HG02973 (cell line): ENCODE results near the gene NAA10.

Experiments used
- ATAC-seq: cut with Tn5 transposase; IDR thresholded peaks from one replicate; pipeline ENCODE4 v1.9.1; 2021; ENCODE audit warnings: moderate library complexity; ENCODE audit not compliant: unreplicated experiment

Gene NAA10

DNA sequence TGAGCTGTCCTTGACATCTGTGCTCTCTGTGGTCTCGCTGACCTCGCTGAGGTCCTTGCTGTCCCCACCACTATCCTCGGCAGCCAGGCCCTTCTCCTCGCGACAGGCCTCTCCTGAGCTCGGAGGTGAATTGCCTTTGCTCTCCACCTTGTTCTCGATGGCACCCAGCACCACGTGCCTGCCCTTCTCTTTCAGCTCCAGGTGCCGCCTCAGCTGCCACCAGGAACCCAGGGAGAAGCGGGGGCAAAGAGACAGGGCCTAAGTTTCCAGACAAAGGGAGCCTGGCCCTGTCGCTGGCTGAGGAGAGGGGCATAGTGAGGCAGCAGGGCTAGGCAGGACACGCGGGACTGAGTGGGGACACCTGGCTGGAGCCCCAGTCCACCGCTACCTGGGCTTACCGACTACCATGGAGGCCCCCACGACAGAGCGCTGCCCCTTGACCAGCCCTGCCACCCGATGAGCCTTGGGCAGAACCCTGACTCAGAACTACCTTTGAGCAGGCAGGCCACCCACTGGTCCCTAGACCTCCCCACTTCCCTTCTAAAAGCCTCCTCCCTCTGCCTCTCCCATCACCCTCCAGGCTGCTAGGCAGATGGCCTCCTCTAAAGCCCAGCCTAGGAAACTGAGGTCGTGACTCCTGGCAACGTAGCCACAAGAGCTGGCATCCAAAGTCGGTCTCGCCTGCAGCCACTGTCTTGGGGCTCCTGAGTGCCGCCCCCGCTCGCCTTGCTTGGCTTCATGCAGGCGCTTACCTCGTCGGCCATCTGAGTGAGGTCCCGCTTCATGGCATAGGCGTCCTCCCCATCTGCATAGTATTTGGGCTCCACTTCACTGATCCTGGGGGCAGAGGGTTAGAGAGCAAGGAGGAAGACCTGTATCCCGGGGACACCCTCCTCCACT lies 4.6 kb downstream of the NAA10 start:
- ATAC-seq: no peak

DNA sequence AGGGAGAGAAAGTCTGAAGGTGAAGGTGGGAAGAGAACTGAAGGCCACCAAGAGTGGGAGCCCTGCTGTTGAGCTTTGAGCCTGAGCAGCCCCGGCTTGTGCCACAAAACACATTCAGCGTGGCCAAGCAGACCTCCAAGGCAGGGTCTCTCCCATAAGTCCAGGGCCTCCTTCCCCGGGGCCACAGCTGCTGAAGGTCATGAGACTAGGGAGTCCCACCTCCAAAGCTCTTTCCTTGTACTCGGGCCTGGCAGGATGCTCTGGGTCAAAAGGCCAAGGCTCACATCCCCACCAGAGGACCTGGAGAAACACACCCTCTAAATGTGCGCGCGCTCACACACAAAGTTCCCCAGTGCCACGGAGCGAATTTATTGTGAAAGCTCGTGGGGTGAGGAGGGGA lies 5.3 kb downstream of the NAA10 start:
- no peak for ATAC-seq

GRCh38 chrX:153928846-153929245 lies 6.0 kb downstream of the NAA10 start:
- no peak for ATAC-seq

DNA sequence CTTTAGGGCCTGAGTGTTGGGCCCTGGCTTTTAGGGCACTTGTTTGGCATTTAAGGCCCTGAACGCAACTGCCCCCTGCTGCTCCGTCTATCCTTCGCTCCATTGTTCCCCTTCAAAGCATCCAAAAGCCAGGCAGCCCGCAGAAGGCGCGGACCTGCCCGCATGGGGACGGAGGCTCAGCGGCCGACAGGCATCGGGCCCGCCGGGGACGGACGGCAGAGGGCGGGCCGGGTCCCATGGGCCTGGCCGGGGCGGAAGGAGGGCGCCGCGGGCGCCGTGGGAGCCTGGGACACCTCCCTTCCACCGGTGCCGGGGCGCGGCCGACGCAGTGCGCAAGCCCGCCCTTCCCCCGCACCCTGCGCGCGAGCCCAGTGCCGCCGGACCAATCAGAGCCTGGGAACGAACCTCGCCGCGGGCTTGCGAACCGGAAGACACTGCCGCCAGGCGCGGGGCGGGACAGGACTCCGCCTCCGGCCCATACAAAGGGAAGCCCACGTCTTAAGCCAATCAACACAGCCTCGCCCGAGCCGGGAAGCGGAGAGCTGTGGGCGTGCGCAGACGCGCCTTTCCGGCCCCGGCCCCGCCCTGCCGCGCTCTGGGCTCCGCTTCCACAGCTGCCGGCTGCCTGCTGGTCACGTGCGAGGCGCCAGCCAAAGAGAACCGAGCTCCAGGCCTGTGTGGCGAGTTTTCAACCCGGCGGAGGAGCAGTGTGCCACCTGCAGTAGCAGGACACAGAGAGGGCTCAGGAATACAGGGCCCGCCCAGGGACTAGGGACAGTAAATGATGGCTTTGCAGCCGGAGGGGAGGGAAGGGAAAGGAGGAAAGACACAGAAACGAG lies 6.7 kb downstream of the NAA10 start:
- ATAC-seq: peak; percentile 60

GRCh38 chrX:153927672-153927921 lies 7.2 kb downstream of the NAA10 start:
- no peak for ATAC-seq

DNA sequence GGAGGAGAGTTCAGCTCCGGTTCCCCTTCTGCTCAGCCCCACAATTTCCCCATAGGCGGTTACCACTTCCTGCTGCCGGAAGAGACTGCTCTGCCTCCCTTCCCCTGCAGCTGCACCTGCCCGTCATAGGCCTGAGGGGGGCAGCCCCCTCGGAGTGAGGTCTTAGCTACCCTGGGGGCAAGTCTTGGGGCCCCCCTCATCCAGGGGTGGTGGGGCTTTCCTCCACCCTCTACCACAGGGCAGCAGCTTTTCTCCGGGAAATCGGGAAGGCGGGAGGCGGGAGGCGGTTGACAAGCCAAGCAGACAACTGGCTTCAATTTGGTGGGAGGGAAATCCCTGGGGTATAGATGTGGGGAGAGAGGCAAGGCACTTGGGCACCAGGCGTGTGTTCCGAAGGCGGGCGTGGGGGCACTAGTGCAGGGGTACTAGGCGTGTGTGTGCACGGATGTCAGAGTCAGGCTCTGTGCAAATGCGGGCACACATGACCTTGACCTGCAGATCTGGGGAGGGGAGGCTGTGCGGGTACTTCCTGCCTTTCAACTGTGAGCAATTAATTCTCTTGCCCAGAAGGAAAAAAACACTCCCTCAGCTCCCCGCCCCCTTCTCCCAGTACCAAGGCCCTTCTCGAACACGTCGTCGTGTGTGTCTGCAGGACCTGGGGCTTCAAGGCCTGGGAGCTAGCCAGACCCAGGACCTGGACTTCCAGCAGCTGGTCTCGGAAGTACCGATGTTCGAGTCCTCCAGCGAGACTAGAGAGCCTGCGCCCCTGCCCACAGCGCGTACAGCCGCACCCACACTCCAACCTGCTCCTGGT lies 7.8 kb downstream of the NAA10 start:
- ATAC-seq: peak; percentile 37

DNA sequence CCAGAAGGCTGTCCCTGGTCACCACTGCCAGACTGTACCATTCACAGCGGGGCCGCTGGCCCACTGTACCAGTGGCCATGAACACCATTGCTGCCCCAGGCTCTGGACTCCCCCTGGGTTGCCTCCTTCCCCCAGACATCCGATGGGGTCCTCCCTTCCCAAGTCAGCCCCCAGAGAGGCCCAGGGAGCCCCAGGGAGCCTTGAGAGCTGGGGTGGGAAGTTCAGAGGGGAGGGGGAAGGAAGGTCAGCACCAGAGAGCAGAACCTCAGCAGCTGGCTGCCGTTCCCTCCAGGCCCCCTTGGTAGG lies 8.3 kb downstream of the NAA10 start:
- ATAC-seq: no peak

GRCh38 chrX:153925739-153926551 lies 8.9 kb downstream of the NAA10 start, which contains the start of gene ARHGAP4:
ARHGAP4 (minus strand) TSS chrX:153926264; CDS start chrX:153926202, 62 bp downstream.
- ATAC-seq: no peak

GRCh38 chrX:153925387-153925738 lies 9.5 kb downstream of the NAA10 start:
- no peak for ATAC-seq

DNA sequence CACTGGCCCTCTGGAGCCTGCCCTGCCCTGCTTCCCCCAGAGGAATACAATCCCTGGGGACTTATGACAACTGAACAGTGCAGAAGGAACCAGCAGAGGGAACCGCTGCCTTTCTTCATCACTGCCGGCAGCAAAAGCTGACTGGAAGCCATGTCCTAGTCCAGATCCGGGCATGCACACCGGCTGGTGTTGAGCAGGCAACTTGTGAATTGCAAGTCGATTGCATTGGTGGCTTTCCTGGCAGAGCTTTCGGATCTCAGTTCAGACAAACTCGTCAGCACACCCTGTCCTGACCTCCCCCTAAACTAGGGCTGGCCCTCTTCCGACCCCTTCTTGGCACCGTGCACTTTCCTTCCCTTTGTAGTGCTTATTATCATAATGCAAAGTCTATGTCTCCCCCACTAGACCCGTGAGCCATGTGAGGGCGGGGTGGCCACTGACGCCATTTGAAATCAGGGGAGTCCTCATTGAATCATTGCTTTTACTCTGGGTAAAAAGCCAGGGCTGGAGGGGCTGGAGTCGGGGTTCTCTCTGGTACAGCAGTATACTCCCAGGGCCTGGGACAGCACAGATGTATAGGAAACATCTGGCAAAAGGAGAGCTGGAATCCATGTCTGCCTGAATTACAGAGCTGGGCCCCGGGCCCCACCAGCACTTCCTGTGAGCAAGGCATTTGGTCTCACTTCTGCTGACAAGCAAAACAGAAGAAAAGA lies 10.5 kb downstream of the NAA10 start:
- no peak for ATAC-seq

GRCh38 chrX:153922932-153923857 lies 11.6 kb downstream of the NAA10 start:
- ATAC-seq: no peak

- no peak for ATAC-seq
These were observed 13.1 kb downstream of the NAA10 start for GRCh38 chrX:153921511-153922446.

DNA sequence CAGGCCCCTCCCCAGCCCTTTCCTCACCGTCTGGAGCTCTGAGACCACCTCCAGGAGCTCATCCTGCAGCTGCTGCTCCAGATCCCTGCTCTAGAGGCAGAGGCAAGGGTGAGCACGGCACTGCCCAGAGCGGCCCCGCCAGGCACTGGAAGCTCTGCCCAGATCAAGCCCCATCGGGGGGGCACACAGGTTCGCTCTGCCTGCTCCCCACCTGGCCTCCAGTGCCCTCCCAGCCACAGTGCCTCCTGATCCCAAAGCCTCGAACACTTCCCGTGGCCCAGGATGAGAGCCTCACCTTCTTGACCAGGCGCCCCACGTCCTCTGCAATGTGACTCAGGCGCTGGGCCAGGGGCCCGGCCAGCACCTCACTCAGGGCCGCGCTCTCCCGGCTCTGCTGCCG lies 13.8 kb downstream of the NAA10 start:
- ATAC-seq: no peak

DNA sequence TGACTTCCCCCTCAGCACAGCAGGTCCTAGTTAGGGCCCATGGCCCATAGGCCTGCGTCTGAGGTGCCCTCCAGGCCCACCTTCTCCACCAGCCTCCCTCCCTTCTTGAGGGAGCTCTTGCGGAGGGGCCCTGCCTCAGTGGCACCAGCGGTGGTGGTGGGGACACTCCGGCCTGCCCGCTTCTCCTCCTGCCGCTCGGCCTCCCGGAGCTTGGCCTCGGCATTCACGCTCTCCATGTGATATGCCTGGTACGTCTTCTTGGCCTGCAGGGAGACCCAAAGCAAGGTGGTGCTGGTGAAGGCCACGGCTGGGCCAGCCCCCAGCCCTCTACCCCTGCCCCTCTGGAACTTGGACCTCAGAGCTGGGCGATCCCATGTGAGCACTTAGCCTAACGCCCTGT lies 14.3 kb downstream of the NAA10 start:
- no peak for ATAC-seq

DNA sequence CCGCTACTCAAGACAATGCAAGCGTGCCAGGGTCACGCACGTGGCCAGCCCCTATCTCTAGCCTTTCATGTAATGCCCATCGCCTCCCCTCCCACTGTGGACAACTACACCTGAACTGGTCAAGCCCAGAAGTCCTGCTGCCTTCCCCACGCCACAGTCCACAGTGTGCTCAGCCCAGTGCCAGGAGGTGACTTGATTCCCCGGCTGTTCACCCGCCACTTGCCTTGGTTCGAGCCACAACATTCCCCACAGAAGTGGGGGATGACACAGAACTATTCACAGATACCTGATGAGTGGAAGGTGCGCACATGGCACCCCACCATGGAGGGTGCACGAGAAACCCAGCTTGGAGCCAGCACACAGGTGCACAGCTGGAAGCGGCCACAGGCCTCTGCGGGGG lies 15.6 kb downstream of the NAA10 start:
- ATAC-seq: no peak

GRCh38 chrX:153917869-153918268 lies 17.0 kb downstream of the NAA10 start:
- ATAC-seq: no peak

GRCh38 chrX:153913701-153914100 lies 21.1 kb downstream of the NAA10 start:
- ATAC-seq: no peak

GRCh38 chrX:153913211-153913610 lies 21.6 kb downstream of the NAA10 start:
- no peak for ATAC-seq
